ENCODE measurements around the gene CPEB1. TPM values are rescaled to one million over a fixed set of nuclear protein-coding genes. Genes with fewer than 3 reads are reported as not detected.

CPEB1 gene
- total RNA-seq, 1 donor from 2014 or later: 2.4 TPM

DNA sequence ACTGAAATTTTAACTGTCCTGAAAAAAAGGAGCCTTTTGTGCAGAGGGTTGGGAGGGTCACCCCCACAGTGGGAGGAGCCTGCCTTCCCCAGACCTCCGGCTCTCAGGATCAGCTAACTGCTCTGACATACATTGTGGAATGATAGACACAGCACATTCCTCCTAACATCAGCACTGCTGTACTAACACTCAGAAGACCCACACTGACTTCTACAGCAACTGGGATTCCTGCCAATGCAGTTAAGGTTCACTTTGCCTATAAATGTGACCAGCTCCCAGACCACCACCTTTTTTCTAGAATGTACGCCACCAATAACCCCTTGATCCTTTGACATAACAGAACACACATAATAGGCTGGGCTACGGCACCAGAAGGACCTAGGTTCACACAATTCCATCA, 3.2 kb downstream of the CPEB1 start:
- no peak for DNase-seq (ENCODE audit: low spot score in 2 of 2)
- TF ChIP-seq, protein P1, sequence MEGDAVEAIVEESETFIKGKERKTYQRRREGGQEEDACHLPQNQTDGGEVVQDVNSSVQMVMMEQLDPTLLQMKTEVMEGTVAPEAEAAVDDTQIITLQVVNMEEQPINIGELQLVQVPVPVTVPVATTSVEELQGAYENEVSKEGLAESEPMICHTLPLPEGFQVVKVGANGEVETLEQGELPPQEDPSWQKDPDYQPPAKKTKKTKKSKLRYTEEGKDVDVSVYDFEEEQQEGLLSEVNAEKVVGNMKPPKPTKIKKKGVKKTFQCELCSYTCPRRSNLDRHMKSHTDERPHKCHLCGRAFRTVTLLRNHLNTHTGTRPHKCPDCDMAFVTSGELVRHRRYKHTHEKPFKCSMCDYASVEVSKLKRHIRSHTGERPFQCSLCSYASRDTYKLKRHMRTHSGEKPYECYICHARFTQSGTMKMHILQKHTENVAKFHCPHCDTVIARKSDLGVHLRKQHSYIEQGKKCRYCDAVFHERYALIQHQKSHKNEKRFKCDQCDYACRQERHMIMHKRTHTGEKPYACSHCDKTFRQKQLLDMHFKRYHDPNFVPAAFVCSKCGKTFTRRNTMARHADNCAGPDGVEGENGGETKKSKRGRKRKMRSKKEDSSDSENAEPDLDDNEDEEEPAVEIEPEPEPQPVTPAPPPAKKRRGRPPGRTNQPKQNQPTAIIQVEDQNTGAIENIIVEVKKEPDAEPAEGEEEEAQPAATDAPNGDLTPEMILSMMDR (IDR thresholded peaks at IDR 0.05): no peak
- H3K27me3 ChIP-seq: no peaks in the 10 kb centered on the region

DNA sequence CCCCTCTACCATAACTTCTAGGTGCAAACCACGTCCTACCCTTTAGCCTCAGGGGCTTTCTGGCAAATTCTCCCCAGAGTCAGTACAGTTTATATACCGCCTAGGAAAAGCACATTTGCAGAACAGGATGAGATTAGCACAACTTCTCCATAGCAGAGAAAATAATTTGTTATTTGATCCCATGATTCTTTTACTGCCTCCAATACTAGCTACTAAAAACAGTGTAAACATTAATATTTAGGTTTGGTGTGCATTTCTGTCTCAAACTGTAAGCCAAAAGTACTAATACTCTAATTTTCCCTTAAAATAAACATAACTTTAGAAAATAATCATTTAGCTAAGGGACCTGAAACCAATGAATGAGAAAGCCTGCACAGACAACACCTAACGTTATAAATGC, 4.5 kb downstream of the CPEB1 start:
- Histone ChIP-seq H3K36me3 (no peaks in the 10 kb centered on the region), H3K27ac (no peak overlapping the region), H3K9me3 (no peaks in the 10 kb centered on the region), H3K27me3 (no peaks in the 10 kb centered on the region), H3K4me3 (no peak overlapping the region), H3K4me1 (peaks cover 6 to 8% of the 10 kb centered on the region in 2 donors)
- DNase-seq (ENCODE audit: low spot score in 2 of 2): no peak
- TF ChIP-seq, protein P1 (IDR thresholded peaks at IDR 0.05): no peak
- intact Hi-C loops (cut with DNase I): loop anchor here (10.0 kb wide), 1 partner anchor 342 kb away; the partner anchor contains the start of gene RAMAC

More for the DNA sequence above, 3.2 kb downstream of the CPEB1 start:
- peaks cover 8 to 12% of the 10 kb centered on the region in 2 donors for H3K4me1 ChIP-seq
- H3K4me3 ChIP-seq: no peak overlapping the region
- H3K9me3 ChIP-seq: no peaks in the 10 kb centered on the region
- H3K36me3 ChIP-seq: no peaks in the 10 kb centered on the region
- intact Hi-C loops (cut with DNase I): loop anchor here (10.0 kb wide), 1 partner anchor 341 kb away; the partner anchor contains the start of gene RAMAC
- no peak overlapping the region for H3K27ac ChIP-seq

DNA sequence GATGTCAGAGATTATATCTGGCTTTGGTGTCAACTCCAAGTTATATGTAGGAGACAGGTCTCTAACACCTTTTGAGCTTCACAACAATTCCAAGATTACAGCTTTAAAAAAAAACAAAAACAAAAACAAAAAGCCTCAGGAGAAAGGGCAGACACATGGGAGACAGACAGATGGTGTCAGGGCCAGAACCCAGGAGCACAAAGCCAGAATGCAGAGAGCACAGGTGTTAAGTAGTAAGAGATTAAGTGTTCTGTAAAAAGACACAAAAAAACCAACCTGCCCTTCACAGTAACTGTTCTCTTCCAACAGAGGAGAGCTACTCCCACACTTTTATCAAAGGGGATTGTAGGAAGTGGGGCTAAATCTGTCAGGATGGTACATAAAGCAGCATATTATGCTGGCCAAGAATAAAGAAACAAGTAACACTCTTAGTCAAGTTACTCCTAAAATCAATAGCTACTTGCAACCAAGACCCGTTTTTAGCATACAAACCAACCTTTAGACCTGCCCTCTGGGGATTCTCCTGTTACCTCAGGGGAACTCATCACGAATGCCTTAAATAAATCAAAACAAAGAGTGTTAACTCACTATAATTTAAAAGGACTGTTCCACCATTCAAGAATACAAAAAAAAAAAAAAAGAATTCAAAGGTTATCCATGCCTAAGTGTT, 5.9 kb downstream of the CPEB1 start:
- H3K36me3 ChIP-seq: no peaks in the 10 kb centered on the region
- H3K27ac ChIP-seq: no peak overlapping the region
- H3K4me3 ChIP-seq: no peak overlapping the region
- TF ChIP-seq, protein P1 (IDR thresholded peaks at IDR 0.05): no peak
- intact Hi-C loops (cut with DNase I): loop anchor here (10.0 kb wide), 1 partner anchor 344 kb away; the partner anchor contains the start of gene RAMAC
- no peaks in the 10 kb centered on the region for H3K4me1 ChIP-seq
- DNase-seq (ENCODE audit: low spot score in 2 of 2): no peak
- no peaks in the 10 kb centered on the region for H3K27me3 ChIP-seq
- no peaks in the 10 kb centered on the region for H3K9me3 ChIP-seq

DNA sequence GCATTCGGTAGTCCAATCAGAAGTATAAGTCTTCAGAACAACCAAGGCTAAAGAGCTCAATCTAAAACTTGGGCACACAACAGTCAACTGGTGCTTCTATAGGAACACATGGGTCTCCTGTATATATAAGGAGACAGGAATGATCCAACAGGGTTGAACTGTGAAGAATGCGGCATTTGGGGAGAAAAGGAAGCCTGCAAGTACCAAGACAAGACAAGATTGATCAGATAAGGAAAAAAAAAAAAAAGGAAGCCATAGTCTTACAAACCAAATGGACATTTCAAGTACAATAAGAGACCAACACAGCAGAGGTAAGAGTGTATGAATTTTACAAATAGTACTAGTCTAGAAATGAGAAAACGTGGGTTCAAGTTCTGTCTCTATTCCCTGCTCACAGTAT, 6.5 kb downstream of the CPEB1 start:
- TF ChIP-seq, protein P1 (IDR thresholded peaks at IDR 0.05): no peak
- no peak for DNase-seq (ENCODE audit: low spot score in 2 of 2)
- H3K4me3 ChIP-seq: no peak overlapping the region
- no peaks in the 10 kb centered on the region for H3K36me3 ChIP-seq
- H3K4me1 ChIP-seq: no peaks in the 10 kb centered on the region
- no peaks in the 10 kb centered on the region for H3K27me3 ChIP-seq
- H3K9me3 ChIP-seq: no peaks in the 10 kb centered on the region
- H3K27ac ChIP-seq: no peak overlapping the region
- intact Hi-C loops (cut with DNase I): loop anchor here (10.0 kb wide), 1 partner anchor 344 kb away; the partner anchor contains the start of gene RAMAC

DNA sequence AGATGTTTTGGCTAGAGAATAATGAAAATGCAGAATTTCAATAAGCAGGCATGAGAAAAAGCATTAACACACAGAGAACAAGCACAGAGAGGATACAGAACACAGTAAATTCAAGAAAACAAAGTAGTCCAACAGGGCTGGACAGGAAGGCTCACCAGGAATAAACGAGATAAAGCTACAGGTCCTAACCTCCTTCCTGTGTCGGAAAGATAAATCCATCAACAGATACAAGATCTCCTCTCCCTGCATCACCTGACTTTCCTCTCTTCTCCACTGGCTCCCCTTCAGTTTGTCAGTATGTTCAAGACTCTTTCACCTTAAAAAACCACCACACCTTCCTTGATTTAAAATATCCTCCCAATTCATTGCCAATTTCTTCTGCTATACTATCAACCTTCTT, 11.4 kb downstream of the CPEB1 start:
- Histone ChIP-seq H3K9me3 (no peaks in the 10 kb centered on the region), H3K4me1 (no peaks in the 10 kb centered on the region), H3K36me3 (no peaks in the 10 kb centered on the region), H3K27ac (no peak overlapping the region), H3K27me3 (no peaks in the 10 kb centered on the region), H3K4me3 (no peak overlapping the region)
- TF ChIP-seq, protein P1 (IDR thresholded peaks at IDR 0.05): no peak
- no peak for DNase-seq (ENCODE audit: low spot score in 2 of 2)
- intact Hi-C loops (cut with DNase I): no loop called here

All from ascending aorta (tissue), 2 donors.